Glomerular visceral epithelial cell (primary cell): Measurements from ENCODE around the gene EFNA2.

Experiments used
- DNase-seq: peaks from one replicate; pipeline ENCODE4 v3.0.0-alpha.2; 2016; ENCODE audit errors: extremely low spot score

EFNA2 gene

GRCh38 chr19:1260749-1261537 lies 24.7 kb upstream of the EFNA2 start:
- DNase-seq = peak; percentile 98

GRCh38 chr19:1261538-1261797 lies 24.2 kb upstream of the EFNA2 start:
- DNase-seq = no peak

GRCh38 chr19:1261798-1262622 lies 23.7 kb upstream of the EFNA2 start:
- peak; percentile 87 for DNase-seq

GRCh38 chr19:1262623-1263123 lies 23.0 kb upstream of the EFNA2 start:
- peak; percentile 73 for DNase-seq

GRCh38 chr19:1263188-1263587 lies 22.5 kb upstream of the EFNA2 start:
- DNase-seq = peak; percentile 78

- peak; percentile 95 for DNase-seq
Measured at GRCh38 chr19:1264801-1265614, 20.7 kb upstream of the EFNA2 start.

GRCh38 chr19:1265615-1266128 lies 20.0 kb upstream of the EFNA2 start:
- peak; percentile 90 for DNase-seq

GRCh38 chr19:1266129-1266915 lies 19.4 kb upstream of the EFNA2 start:
- DNase-seq = peak; percentile 91

GRCh38 chr19:1266916-1267476 lies 18.7 kb upstream of the EFNA2 start:
- peak; percentile 60 for DNase-seq

GRCh38 chr19:1267477-1268225 lies 18.0 kb upstream of the EFNA2 start:
- DNase-seq = no peak

- DNase-seq = no peak
Measured at GRCh38 chr19:1268226-1269064, 17.2 kb upstream of the EFNA2 start.

- DNase-seq = peak; percentile 100
Measured at GRCh38 chr19:1269065-1269477, 16.6 kb upstream of the EFNA2 start, which contains the start of gene CIRBP. Gene CIRBP, plus strand, starts transcription at chr19:1269332. Its CDS starts 1,602 bp downstream, at chr19:1270934.

GRCh38 chr19:1269478-1270212 lies 16.0 kb upstream of the EFNA2 start:
- DNase-seq = peak; percentile 87

- DNase-seq = no peak
Measured at GRCh38 chr19:1270213-1270853, 15.3 kb upstream of the EFNA2 start.

- DNase-seq = no peak
Measured at GRCh38 chr19:1270854-1271527, 14.7 kb upstream of the EFNA2 start.

- no peak for DNase-seq
Measured at GRCh38 chr19:1271528-1272422, 13.9 kb upstream of the EFNA2 start.
